Astrocyte (in vitro differentiated cells and primary cell): ENCODE measurements around the gene PVR. TPM values are rescaled to one million over a fixed set of nuclear protein-coding genes. Genes with fewer than 3 reads are reported as not detected.

Source experiments
- DNase-seq: peaks from one replicate; pipeline ENCODE4 v3.0.0-alpha.2; 2010; ENCODE audit warnings: low read depth
- FAIRE-seq: peaks from 2 replicates; lab custom pipeline; 2011; peaks lifted over from hg19 to GRCh38; lab: Jason Lieb, UNC
- H2AFZ ChIP-seq: 2 replicates; pipeline ENCODE4 v1.6.0; 2012; ENCODE audit warnings: low read depth, low read length, inconsistent platforms
- H3K27ac ChIP-seq: 2 replicates; pipeline ENCODE4 v1.5.1; 2011; ENCODE audit warnings: low read depth, low read length, inconsistent platforms
- H3K27me3 ChIP-seq: 2 replicates; pipeline ENCODE4 v1.6.0; 2011; ENCODE audit warnings: low read length, inconsistent platforms; ENCODE audit not compliant: insufficient read depth
- H3K36me3 ChIP-seq: 2 replicates; pipeline ENCODE4 v1.5.1; 2011; ENCODE audit warnings: low read length, inconsistent platforms; ENCODE audit not compliant: insufficient read depth
- H3K4me1 ChIP-seq: 2 replicates; pipeline ENCODE4 v1.5.1; 2011; ENCODE audit warnings: low read length, inconsistent platforms; ENCODE audit not compliant: insufficient read depth
- H3K4me2 ChIP-seq: 2 replicates; pipeline ENCODE4 v1.6.0; 2012; ENCODE audit warnings: low read length, inconsistent platforms
- H3K4me3 ChIP-seq: 2 replicates; pipeline ENCODE4 v1.5.1; 2011; ENCODE audit warnings: low read depth, mild to moderate bottlenecking, low read length, inconsistent platforms; ENCODE audit not compliant: insufficient read depth
- H3K79me2 ChIP-seq: 2 replicates; pipeline ENCODE4 v1.6.0; 2012; ENCODE audit warnings: mild to moderate bottlenecking, low read length, inconsistent platforms; ENCODE audit not compliant: insufficient read depth
- H3K9ac ChIP-seq: 2 replicates; pipeline ENCODE4 v1.6.0; 2012; ENCODE audit warnings: mild to moderate bottlenecking, low read length, inconsistent platforms
- H3K9me3 ChIP-seq: 2 replicates; pipeline ENCODE4 v1.5.1; 2012; ENCODE audit warnings: low read depth, mild to moderate bottlenecking, low read length, inconsistent platforms; ENCODE audit not compliant: insufficient read depth
- H4K20me1 ChIP-seq: 2 replicates; pipeline ENCODE4 v1.6.0; 2012; ENCODE audit warnings: low read length, inconsistent platforms; ENCODE audit not compliant: insufficient read depth
- H3K27ac Mint-ChIP-seq: one replicate; pipeline ENCODE4 v1.8.0; 2021; ENCODE audit warnings: mild to moderate bottlenecking, mixed read lengths; ENCODE audit not compliant: unreplicated experiment
- H3K27me3 Mint-ChIP-seq: one replicate; pipeline ENCODE4 v1.8.0; 2021; ENCODE audit warnings: low read depth, mixed read lengths; ENCODE audit not compliant: unreplicated experiment
- H3K36me3 Mint-ChIP-seq: one replicate; pipeline ENCODE4 v1.8.0; 2021; ENCODE audit warnings: low read depth, mixed read lengths; ENCODE audit not compliant: unreplicated experiment
- H3K4me1 Mint-ChIP-seq: one replicate; pipeline ENCODE4 v1.8.0; 2021; ENCODE audit warnings: low read depth, mixed read lengths; ENCODE audit not compliant: unreplicated experiment
- H3K4me3 Mint-ChIP-seq: one replicate; pipeline ENCODE4 v1.8.0; 2021; ENCODE audit warnings: mild to moderate bottlenecking, moderate library complexity, mixed read lengths; ENCODE audit not compliant: unreplicated experiment
- H3K9me3 Mint-ChIP-seq: one replicate; pipeline ENCODE4 v1.8.0; 2021; ENCODE audit warnings: mild to moderate bottlenecking, mixed read lengths; ENCODE audit not compliant: unreplicated experiment
- EZH2 ChIP-seq: IDR thresholded peaks from 2 replicates; pipeline ENCODE4 v1.6.1; 2012; ENCODE audit warnings: mild to moderate bottlenecking, low read length, inconsistent platforms; ENCODE audit not compliant: insufficient read depth
- total RNA-seq: library from RNA; stranded (reverse); gene quantifications from 2 replicates; pipeline ENCODE4 v1.2.1, GENCODE V29; 2021
- TF ChIP-seq, protein P1 (sequence below): IDR thresholded peaks from 2 replicates; pipeline ENCODE4 v1.5.1; 2011; ENCODE audit warnings: low read depth, mild to moderate bottlenecking, inconsistent platforms, low read length, moderate library complexity; ENCODE audit not compliant: insufficient read depth

The PVR gene
- total RNA-seq, 1 donor from 2014 or later, result 81.6 TPM

DNA sequence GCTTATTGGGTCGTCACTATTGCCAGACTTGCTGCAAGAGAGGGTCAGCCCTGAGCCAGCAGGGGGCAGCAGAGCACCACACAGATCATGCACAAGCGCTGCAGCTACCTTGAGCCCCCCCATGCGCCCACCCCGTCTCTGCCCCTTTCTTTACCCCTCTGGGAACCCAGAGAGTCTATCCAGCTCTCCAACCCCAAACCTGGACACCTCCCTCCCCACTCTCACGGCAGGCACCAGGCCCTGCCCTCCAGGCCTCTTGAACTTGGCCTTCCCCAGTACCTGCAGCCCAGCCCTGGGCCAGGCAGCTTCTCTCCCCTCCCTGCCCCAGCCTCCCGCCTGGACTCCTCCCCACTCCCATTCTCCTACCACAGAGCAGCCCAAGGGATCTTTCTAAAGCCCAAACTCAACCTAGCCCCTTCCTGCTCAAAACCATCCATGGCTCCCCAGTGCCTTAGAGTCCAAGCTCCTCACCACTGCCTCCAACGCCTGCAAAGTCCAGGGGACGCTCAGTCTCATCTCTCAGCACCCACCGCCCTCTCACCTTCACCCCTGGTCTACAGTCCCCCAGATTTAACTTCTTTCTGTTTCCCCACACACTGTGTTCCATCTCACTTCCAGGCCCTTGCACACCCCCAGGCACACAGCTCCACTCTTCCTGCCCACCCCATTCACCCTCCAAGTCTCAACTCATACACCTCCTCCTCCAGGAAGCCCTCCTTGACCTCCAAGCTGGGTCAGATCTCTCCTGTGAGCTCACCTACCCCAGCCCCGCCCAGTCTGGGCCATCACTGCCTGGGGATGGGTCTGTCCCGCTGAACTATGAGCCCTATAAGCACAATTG is 45.8 kb downstream of the PVR start:
- Histone ChIP-seq H4K20me1 (no peaks in the 10 kb centered on the region), H3K27ac (no peak overlapping the region), H2AFZ (no peak overlapping the region), H3K4me2 (no peak overlapping the region), H3K9ac (no peak overlapping the region), H3K27me3 (no peaks in the 10 kb centered on the region), H3K4me1 (peaks cover 25% of the 10 kb centered on the region), H3K9me3 (no peaks in the 10 kb centered on the region), H3K4me3 (no peak overlapping the region), H3K79me2 (no peaks in the 10 kb centered on the region), H3K36me3 (no peaks in the 10 kb centered on the region)
- no peak overlapping the region for H3K4me3 Mint-ChIP-seq
- DNase-seq, result peak; percentile 25
- peaks cover 2% of the 10 kb centered on the region for H3K27me3 Mint-ChIP-seq
- H3K36me3 Mint-ChIP-seq, result peaks cover 3% of the 10 kb centered on the region
- FAIRE-seq, result no peak
- TF ChIP-seq, protein P1, sequence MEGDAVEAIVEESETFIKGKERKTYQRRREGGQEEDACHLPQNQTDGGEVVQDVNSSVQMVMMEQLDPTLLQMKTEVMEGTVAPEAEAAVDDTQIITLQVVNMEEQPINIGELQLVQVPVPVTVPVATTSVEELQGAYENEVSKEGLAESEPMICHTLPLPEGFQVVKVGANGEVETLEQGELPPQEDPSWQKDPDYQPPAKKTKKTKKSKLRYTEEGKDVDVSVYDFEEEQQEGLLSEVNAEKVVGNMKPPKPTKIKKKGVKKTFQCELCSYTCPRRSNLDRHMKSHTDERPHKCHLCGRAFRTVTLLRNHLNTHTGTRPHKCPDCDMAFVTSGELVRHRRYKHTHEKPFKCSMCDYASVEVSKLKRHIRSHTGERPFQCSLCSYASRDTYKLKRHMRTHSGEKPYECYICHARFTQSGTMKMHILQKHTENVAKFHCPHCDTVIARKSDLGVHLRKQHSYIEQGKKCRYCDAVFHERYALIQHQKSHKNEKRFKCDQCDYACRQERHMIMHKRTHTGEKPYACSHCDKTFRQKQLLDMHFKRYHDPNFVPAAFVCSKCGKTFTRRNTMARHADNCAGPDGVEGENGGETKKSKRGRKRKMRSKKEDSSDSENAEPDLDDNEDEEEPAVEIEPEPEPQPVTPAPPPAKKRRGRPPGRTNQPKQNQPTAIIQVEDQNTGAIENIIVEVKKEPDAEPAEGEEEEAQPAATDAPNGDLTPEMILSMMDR, result peak; percentile 81
- no peak for TF ChIP-seq EZH2
- no peaks in the 10 kb centered on the region for H3K9me3 Mint-ChIP-seq
- no peak overlapping the region for H3K27ac Mint-ChIP-seq
- peaks cover 16% of the 10 kb centered on the region for H3K4me1 Mint-ChIP-seq

DNA sequence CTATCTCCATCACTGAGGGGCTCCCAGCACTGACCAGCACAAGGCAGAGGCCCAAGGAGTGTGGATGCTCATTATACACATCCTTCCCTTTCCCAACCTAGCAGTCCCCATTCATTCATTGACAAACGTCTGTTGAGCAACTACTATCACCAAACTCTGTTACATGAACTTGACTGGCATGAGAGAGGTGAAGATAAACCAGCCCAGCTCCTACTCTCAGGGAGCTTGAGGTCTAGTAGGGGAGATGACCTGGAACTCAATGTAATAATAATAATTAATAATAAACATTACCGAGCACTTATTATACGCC is 46.4 kb downstream of the PVR start:
- H3K4me3 Mint-ChIP-seq, result no peak overlapping the region
- H3K27ac ChIP-seq, result no peak overlapping the region
- DNase-seq, result no peak
- H3K4me3 ChIP-seq, result no peak overlapping the region
- peaks cover 3% of the 10 kb centered on the region for H3K36me3 Mint-ChIP-seq
- no peak overlapping the region for H3K27ac Mint-ChIP-seq
- no peak overlapping the region for H3K4me2 ChIP-seq
- no peaks in the 10 kb centered on the region for H3K27me3 ChIP-seq
- H3K9me3 Mint-ChIP-seq, result no peaks in the 10 kb centered on the region
- no peaks in the 10 kb centered on the region for H3K36me3 ChIP-seq
- H3K27me3 Mint-ChIP-seq, result peaks cover 2% of the 10 kb centered on the region
- H3K9me3 ChIP-seq, result no peaks in the 10 kb centered on the region
- H3K4me1 ChIP-seq, result peaks cover 21% of the 10 kb centered on the region
- no peak for FAIRE-seq
- no peaks in the 10 kb centered on the region for H3K79me2 ChIP-seq
- H3K4me1 Mint-ChIP-seq, result peaks cover 12% of the 10 kb centered on the region
- H2AFZ ChIP-seq, result no peak overlapping the region
- H3K9ac ChIP-seq, result no peak overlapping the region
- H4K20me1 ChIP-seq, result no peaks in the 10 kb centered on the region
- TF ChIP-seq, protein P1, result no peak
- TF ChIP-seq EZH2, result no peak

GRCh38 chr19:44692379-44692721 is 48.6 kb downstream of the PVR start:
- Histone ChIP-seq H3K27me3 (no peaks in the 10 kb centered on the region), H3K79me2 (no peaks in the 10 kb centered on the region), H3K9me3 (no peaks in the 10 kb centered on the region), H3K27ac (no peak overlapping the region), H4K20me1 (no peaks in the 10 kb centered on the region), H3K4me2 (peak overlapping the region; percentile 79), H3K9ac (peak overlapping the region; percentile 61), H3K36me3 (no peaks in the 10 kb centered on the region), H2AFZ (no peak overlapping the region), H3K4me1 (peaks cover 13% of the 10 kb centered on the region), H3K4me3 (no peak overlapping the region)
- TF ChIP-seq, protein P1, result no peak
- no peak for TF ChIP-seq EZH2
- FAIRE-seq, result no peak
- Mint-ChIP-seq H3K27ac (no peak overlapping the region), H3K27me3 (peaks cover 8% of the 10 kb centered on the region), H3K4me1 (peaks cover 7% of the 10 kb centered on the region), H3K9me3 (no peaks in the 10 kb centered on the region), H3K4me3 (no peak overlapping the region), H3K36me3 (peaks cover 3% of the 10 kb centered on the region)
- no peak for DNase-seq
